Pons (tissue), 1 donor: Measurements from ENCODE around the gene IL1R1.
"Not testable (repeated sequence)": the region's sequence is repeated elsewhere in the genome, so short reads cannot be mapped to it uniquely, and the experiment has no call there.

Experiments
- DNase-seq: peaks from one replicate; pipeline ENCODE4 v3.0.0-alpha.2; 2016; ENCODE audit warnings: low spot score

Gene IL1R1

DNA sequence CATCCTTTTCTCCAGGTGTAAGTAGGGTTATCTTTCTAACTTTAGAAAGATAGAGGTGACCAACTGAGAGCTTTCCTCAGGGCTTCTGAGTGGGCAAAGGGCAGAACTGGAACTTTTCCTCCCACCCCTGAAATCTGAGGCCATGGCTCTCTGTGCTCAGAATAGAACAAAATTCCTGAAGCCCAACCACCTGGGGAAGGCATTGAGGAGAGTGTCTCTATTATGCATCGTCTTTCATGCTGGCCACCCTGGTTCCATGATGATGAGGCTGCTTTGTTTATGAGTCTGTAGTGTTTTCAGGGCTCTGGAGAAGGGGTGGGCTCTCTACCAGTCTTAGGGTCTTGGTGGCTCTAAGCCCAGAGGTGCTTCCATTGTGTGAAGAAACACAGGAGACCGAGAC lies 30.7 kb upstream of the IL1R1 start:
- DNase-seq = no peak

DNA sequence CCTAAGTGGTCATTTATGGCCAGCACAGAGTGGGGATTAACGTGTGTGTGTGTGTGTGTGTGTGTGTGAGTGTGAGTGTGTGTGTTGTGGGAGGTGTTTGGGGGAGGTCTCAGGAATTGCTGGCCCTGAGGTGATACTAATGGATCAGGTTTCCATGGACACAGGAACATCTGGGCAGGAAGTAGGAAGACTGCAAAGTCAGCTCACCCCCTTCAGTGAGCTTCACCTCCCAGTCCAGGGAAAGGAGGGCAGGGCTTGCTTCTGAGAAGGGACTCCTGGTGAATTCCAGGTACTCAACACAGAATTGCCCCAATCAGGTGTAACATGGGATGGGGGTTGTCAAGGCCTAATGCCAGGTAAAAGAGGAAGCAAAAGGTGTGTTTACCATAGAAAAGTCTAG lies 30.3 kb upstream of the IL1R1 start:
- no peak for DNase-seq

DNA sequence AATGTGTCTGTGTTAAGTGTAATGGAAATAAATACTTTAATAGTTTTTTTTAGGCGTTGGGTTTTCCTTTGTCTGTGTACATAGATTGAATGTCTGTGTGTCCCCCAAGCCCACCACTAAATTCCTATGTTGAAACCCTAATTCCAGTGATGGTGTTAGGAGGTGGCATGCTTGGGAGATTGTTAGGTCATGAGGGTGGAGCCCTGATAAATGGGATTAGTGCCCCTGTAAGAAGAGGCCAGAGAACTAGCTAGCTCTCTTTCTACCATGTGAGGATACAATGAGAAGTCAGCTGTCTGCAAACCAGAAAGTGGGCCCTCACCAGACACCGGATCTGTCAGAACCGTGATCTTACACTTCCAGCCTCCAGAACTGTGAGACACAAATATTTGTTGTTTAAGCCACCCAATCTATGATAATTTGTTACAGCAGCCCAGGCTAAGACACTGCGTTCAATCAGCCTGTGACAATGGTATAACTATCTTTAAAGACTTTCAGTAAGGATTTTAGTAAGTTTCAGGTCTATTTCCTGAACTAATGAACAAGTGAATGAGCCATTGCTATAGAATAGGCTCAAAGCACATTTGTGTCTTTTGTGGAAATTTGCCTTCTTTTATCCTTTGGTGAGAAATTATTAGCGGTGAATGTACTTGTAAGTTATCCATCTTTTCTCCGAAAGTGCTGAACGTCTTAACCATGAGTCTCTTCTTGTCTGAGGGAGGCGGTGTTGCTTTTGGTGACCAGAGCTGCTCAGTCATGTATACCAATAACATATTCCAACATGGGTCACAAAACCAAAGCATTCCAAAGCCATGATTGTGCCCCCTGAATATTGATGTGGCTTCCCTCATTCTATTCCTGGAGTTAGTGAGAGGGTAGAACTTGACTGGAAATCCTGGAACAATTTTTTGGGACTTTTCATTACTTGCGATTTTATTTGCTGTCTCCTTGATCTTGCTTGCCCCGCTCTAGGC lies 29.6 kb upstream of the IL1R1 start:
- DNase-seq = no peak

DNA sequence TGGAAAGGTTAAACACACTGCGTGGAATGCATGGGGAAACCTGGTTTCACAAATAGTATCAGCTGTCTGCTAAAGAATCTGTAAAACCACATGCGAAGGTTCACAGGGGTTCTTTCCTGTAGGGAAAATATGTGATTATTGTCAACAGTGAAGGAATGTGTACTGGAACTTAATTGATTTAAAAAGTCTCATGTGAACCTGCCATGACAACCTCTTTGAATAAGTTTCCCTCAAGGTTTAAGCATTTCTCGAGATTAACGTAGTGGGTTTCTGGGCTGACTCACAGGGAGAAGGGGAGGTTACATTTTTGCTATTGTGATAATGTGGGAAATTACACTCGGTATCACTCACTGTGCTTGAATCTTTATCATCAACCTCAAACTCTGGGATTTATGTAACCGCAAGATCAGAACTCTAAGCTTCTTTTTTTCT lies 28.2 kb upstream of the IL1R1 start:
- no peak for DNase-seq

DNA sequence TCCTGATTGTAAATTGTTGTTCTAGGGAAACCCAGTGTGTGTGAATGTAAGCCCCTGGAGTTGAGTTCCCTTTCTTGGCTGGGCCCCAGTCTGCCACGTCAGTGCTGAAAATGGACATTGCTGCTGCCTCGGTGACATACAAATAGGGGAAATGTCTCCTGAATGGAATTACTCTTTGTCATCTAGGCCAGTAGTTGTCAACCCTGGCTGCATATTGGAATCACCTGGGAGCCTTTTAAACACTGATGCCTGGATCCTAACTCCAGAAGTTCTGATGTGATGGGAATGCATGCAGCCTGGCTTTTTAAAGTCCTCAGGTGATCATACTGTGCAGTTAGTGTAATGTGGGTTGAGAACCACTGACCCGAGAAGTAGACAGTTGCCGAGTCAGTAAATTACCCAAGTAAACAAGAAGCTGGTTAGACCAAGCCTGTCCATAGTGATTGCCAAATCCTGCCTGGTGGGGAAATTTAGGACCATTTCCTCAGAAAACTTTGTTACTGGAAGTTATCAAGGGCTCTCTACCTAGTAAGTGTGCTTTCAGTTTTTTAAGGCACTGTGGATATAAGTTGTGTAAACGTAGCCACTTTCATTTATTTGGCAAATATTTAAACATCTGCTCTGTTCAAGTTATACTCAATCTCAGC lies 27.6 kb upstream of the IL1R1 start:
- no peak for DNase-seq

DNA sequence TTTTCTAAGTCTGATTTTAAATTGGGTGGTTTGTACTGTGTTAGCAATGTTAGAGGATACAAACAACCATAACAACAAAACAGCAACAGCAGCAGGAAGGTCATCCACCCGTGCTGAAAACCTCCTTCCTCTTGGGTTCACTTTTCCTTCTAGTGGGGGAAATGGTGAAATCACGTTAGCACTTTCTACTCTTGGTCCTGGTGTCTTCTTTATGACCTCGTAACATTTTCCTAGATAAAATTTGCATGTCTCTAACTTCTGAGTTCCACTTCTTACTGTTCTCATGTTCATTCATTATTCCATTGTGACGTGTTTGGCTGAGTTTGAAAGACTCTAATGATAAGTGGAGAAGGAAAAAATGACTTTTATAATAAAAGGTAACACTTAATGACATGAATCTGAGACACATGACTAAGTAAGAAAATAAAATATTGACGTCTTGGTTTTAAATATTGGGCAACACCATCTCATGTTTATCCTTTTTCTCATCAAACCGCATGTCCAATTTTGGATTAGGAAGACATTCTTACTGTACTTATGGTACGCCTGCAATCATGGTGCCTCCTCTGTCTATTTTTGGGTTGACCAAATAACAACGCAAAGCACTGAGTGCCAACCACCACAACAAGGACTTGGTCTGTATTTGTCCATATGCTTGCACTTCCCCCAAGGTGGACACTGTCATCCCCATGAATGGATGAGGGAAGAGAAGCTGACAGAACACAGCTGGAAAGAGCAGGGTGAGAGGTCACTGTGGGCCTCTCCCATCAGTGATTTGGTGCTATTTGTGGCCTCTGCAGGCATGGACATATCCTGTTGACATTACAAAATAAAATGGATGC lies 25.7 kb upstream of the IL1R1 start:
- DNase-seq = no peak

DNA sequence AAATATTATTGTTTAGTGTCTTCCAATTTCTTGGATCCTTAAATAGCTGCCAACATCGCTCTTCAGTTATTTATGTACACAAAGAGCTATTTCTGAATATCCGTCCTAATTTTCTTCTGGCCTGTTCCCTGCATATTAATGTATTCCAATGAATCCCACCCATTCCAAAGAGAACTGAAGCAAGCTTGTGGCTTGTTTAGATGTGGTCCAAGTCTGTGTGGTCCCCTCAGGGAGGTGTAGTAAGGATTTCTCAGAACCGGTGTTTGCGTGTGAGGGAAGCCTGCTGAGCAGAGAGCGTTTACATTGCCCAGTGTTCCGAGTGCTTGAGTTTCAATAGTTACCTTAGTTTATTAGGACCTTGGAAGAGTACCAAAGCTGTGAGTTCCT lies 25.1 kb upstream of the IL1R1 start:
- DNase-seq = no peak

DNA sequence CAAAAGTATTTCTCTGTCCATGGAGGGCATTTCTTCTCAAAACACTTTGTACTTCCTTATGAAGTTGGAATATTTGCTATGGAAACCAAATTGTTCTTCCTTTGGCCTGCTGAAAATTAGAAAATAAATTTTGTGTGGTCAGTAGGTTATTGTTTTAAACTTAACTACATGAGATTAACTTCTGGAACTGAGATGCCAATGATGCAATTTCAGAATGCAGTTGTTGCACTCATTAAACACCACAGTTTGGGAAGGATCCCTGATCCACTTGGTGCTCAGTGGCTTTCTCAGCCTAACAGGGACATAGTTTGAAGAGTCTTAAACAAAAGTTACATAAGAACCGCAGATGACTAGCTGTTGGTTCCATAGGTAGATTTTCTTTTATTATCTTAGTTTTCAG lies 23.3 kb upstream of the IL1R1 start:
- no peak for DNase-seq

DNA sequence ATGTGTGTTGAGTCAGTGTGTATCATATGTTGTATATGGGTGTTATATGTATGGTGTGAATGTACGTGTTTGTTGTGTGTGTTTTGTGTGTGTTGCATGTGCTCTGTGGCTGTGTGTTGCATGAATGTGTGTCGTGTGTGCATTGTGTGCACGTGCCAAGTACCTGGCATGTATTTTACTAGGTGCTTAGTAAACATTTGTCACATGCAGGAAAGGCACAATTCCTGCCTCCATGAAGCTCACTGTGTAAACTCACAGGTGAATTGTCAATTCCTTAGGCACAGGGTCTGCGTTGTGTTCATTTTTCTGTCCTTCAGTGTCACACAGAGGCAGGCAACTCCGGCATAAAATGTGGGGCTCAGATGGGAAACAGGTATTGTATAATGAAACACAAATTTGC lies 22.3 kb upstream of the IL1R1 start:
- no peak for DNase-seq

DNA sequence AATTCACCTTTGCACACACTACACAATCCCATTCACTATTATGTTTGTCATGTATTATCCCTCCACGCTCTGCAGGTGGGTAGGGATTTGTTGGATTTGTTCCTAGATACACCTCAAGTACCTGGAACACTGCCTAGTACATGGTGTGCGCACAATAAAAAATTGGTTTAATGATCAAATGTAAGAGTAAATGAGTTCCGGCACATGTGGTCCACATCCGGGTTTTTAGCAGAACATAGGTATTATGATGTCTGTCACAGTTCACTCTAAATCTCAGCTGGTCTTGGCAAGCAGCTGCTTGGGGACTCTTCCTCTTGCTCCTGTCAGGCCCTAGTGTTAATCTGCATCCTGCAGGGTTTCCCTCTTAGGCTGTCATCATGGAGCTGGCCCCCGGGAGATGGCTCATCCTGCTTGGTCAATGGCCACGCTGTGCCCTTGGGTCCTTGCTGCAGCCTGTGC lies 21.8 kb upstream of the IL1R1 start:
- DNase-seq = no peak

DNA sequence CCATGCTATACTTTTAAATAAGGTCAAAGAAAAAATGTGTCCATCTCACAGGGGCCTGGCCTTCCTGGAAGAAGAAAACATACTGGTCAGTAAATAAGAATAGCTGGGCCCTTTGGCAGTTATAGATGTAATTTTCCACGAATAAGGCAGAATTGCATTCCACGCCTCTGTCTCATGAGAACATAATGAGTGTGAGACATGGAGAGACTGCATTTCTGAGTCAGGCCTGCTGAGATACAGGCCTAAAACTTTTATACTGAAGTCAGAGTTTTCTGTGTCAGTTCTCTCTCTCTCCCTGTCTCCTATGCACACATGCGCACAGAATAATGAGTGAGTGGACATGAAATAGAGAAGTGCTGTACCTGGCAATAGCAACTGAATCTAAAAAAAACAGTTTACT lies 20.4 kb upstream of the IL1R1 start:
- DNase-seq = no peak

DNA sequence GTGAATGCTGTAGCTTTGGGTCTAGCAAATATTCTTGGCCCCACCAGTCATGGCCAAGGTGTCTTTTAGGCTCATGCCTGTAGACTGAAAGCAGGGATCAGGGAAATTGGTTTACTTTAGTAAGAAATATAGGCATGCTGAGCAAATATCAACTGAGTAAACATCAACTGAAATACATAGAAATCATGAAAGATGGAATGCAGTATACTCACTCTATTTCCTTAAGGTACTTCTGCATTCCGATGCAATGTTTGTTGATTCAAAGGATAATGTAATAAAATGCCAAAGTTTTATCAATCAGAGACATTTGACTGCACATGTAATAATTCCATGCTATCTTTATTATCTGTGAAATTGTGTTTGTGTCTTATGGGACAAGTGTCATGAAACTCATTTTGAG lies 19.6 kb upstream of the IL1R1 start:
- no peak for DNase-seq

DNA sequence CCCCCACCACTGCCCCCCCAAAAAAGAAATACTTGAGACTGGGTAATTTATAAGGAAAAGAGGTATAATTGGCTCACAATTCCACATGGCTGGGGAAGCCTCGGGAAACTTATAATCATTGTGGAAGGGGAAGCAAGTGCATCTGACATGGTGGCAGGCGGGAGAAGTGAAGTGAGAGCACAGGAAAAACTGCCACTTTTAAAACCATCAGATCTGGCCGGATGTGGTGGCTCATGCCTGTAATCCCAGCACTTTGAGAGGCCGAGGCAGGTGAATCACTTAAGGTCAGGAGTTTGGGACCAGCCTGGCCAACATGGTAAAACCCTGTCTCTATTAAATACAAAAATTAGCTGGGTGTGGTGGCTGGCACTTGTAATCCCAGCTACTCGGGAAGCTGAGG lies 18.1 kb upstream of the IL1R1 start:
- not testable (repeated sequence) for DNase-seq

DNA sequence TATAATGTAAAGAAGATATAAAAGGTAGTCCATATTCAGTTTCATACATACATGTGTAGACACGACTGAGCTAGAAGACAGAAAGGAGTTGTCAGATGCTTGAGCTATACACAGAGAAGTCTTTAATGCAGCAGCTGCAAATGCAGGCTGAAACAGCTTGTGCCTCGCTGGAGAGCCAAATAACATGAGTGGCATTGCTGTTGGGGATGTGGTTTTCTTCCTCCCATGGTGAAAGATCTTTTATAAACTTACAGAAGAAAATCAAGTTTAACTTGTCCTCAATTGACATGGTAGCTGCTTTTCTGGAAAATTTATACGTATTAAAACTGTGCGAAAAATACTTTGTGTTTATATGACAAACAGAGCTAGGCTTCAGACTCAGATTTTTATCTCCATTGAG lies 16.4 kb upstream of the IL1R1 start:
- no peak for DNase-seq

DNA sequence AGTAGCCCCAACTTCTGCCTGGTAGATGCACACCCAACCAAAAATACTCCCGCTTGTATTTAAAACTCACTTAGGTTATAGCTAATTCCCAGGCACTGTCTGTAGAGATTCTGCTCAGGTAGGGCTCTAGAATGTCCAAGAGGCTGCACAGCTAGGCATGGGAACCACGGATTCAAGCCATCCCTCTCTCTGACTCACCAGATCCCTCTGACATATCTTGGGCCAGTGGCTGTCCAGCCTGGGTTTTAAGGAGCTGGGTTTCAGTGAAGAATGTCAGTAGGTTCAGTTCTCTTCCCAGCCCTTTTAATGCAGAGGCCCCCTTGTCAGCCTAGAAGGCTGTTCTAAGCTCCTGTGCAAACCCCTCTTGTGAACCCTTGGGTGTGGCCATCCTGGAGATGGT lies 15.9 kb upstream of the IL1R1 start:
- no peak for DNase-seq

DNA sequence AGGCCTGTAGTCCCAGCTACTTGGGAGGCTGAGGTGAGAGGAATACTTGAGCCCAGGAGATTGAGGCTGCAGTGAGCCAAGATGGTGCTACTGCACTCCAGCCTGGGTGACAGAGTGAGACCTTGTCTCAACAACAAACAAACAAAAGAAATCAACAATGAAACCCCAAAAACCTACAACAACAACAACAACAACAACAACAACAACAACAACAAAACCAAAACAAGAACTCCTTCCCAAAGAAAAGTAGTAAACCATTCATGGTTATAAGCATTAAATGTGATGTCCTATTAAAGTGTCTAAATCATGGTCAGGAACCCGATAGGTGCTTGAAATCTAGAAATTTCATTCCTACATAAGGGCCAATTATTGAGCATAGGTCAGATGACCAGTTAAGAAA lies 13.5 kb upstream of the IL1R1 start:
- no peak for DNase-seq

DNA sequence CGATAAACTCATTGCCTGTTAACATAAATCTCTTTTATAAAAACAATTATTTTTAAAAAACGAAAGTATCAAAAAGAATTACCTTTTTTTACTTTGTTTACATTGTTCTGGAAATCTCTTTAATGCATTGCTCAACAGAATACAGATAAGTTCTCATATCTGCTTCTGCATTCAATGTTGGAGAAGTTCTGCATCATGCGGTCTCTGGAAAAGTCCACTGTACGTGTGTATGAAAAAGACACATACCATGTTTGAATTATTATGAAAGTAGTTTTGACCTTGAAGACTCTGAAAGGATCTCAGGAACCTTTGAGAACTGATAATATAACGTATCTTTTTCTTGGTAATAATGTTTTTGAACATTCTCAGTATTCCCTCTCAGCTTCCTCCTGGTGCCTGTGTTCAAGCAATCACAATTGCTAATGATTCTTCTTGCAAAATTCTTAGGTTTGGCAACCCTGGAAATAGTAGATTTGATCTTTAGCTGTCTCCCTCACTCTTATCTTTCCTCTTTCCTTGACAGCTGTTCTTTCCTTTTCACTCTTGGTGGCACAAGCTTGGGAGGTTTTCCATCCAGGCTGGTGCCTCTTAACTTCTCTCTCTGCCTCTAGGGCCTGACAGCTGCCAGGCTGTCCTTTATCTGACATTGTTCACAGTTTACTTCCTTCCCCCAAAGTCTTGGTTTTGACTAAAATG lies 12.4 kb upstream of the IL1R1 start:
- DNase-seq = no peak

DNA sequence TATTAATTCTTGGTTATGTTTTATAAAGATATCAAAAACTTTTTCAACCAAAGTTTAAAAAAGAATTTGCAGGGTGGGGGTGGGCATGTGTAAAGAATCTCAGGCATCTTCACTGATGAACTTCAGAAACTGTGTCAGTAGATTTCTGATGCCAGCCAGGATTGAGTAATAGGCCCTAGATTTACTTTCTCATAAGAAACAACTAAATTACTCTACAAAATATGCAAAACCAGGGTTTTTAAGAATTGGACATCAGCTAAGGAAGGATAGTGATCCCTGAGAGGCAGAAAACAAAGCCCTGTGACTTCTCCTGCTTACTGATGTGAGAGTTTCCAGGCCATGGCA lies 11.9 kb upstream of the IL1R1 start:
- DNase-seq = no peak

DNA sequence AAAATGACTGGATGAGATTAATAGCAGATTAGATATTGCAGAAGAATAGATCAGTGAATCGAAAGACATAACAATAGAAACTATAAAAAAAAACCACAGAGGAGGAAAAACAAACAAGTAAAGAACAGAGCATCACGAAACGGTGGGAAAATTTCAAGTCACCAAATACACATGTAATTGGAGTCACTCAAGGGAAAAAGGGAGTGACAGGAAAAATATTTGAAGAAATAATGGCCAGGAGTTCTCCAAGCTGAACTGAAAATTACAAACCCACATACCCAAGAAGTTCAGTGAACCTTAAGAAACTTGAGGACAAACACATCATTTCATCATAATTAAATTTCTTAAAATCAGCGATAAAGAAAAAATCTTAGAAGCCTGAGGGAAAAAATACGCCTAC lies 11.0 kb upstream of the IL1R1 start:
- DNase-seq = no peak

DNA sequence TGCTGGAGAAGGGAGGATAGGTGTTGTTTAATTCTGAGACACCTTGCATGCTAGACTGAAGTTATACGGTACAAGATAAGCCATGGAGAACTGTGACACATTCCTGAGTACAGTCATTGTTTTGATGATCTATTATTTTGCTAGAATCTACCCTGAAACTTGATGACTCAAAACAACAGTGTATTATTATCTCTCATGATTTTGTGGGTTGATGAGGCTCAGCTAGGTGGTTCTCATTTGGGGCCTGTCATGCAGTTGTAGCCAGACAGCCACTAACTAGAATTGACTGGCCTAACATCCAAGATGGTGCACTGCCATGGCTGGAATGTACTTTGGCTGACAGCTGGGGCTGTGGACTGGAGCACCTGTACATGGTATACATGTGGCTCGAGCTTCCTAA lies 5.4 kb upstream of the IL1R1 start:
- DNase-seq = no peak

DNA sequence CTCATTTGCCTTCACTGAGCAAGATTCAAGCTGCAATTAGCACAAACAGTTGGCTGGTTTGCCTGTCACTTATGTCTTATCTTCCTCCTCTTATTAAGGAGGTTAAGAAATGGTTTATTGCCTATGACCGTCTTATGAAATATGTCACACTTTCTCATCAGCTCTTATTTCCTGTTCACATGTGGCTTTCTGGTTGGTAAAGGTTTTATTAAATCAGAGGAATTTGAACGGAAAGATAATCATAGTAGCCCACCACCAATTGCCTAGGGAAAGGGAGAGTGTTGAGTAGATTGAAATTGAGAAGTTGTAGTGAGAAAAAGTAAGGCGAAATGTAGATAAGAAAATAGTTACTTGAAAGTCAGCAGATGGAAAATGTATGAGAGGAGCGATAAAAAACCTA lies 4.2 kb upstream of the IL1R1 start:
- DNase-seq = no peak

DNA sequence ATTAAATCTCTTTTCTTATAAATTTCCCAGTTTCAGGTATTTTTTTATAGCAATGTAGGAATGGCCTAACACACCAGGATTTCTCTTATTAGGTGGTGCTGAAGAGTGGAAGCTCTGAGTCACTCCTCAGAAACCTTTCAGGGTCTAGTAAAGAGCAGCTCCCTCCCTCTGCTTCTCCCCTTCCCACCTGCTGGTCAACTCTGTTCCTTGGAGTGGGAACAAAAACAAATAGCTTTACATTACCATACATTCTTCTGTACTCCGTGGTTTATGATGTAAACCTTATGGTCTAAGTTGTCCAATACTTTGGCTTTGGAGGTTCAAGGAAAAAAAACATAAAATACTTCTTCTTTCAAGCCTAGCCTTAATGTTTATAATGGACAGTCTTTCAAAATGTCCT lies 2.7 kb upstream of the IL1R1 start:
- no peak for DNase-seq
